Keratinocyte (primary cell): Measurements from ENCODE around the gene ZNF382. TPM values are rescaled to one million over a fixed set of nuclear protein-coding genes. Genes with fewer than 3 reads are reported as not detected.

Experiments
- DNase-seq: peaks from one replicate; pipeline ENCODE4 v3.0.0-alpha.2; 2011; ENCODE audit warnings: low read depth, missing footprints, low spot score
- FAIRE-seq: peaks from 2 replicates; lab custom pipeline; 2011; peaks lifted over from hg19 to GRCh38; lab: Jason Lieb, UNC
- H2AFZ ChIP-seq: 2 replicates; pipeline ENCODE4 v1.6.0; 2012; ENCODE audit warnings: low read length, control low read depth, inconsistent platforms; ENCODE audit not compliant: control insufficient read depth
- H3K27ac ChIP-seq: 2 replicates; pipeline ENCODE4 v1.5.1; 2011; ENCODE audit warnings: low read length; ENCODE audit not compliant: control insufficient read depth, insufficient read depth
- H3K27me3 ChIP-seq: 3 replicates; pipeline ENCODE4 v1.6.0; 2011; ENCODE audit warnings: low read length; ENCODE audit not compliant: control insufficient read depth, insufficient read depth; ENCODE audit errors: extremely low read depth
- H3K36me3 ChIP-seq, 2 experiments: 2 replicates in 1 of 2; 3 replicates in 1 of 2; pipeline ENCODE4 v1.5.1; 2011; ENCODE audit warnings: low read length in 2 of 2, mild to moderate bottlenecking in 1 of 2; ENCODE audit not compliant: control insufficient read depth in 2 of 2, insufficient read depth in 2 of 2; ENCODE audit errors: extremely low read depth in 1 of 2
- H3K4me1 ChIP-seq: 3 replicates; pipeline ENCODE4 v1.5.1; 2011; ENCODE audit warnings: low read length; ENCODE audit not compliant: control insufficient read depth, insufficient read depth; ENCODE audit errors: extremely low read depth
- H3K4me2 ChIP-seq: 3 replicates; pipeline ENCODE4 v1.6.0; 2011; ENCODE audit warnings: low read depth, low read length; ENCODE audit not compliant: control insufficient read depth, insufficient read depth; ENCODE audit errors: extremely low read depth
- H3K4me3 ChIP-seq, 3 experiments: fragments of 200-600 bp in 1 of 3; sonication (generic) in 1 of 3; 2 replicates in 2 of 3; 3 replicates in 1 of 3; pipeline ENCODE4 v1.5.1; 2011 to 2016; ENCODE audit warnings: low read length in 3 of 3, mild to moderate bottlenecking in 3 of 3, control low read depth in 2 of 3, inconsistent platforms in 1 of 3, low read depth in 1 of 3, mixed read lengths in 1 of 3, mixed run types in 1 of 3, moderate library complexity in 1 of 3; ENCODE audit not compliant: control insufficient read depth in 2 of 3, insufficient read depth in 2 of 3; ENCODE audit errors: extremely low read depth in 1 of 3
- H3K79me2 ChIP-seq: 2 replicates; pipeline ENCODE4 v1.6.0; 2012; ENCODE audit warnings: low read length; ENCODE audit not compliant: control insufficient read depth, insufficient read depth
- H3K9ac ChIP-seq: 3 replicates; pipeline ENCODE4 v1.6.0; 2011; ENCODE audit warnings: low read length; ENCODE audit not compliant: control insufficient read depth, insufficient read depth; ENCODE audit errors: extremely low read depth
- H3K9me1 ChIP-seq: 3 replicates; pipeline ENCODE4 v1.6.0; 2011; ENCODE audit warnings: low read length; ENCODE audit not compliant: control insufficient read depth, insufficient read depth; ENCODE audit errors: extremely low read depth
- H3K9me3 ChIP-seq: 2 replicates; pipeline ENCODE4 v1.5.1; 2012; ENCODE audit warnings: low read depth, low read length; ENCODE audit not compliant: control insufficient read depth
- H4K20me1 ChIP-seq: 3 replicates; pipeline ENCODE4 v1.6.0; 2011; ENCODE audit warnings: low read length; ENCODE audit not compliant: control insufficient read depth, insufficient read depth; ENCODE audit errors: extremely low read depth
- CTCF ChIP-seq, 3 experiments: IDR thresholded peaks in 1 of 3; conservative IDR thresholded peaks in 1 of 3; optimal IDR thresholded peaks in 1 of 3; 2 replicates in 2 of 3; 3 replicates in 1 of 3; pipeline versions ENCODE3 to v1.5.1; 2011; ENCODE audit warnings: low read length in 3 of 3, mild to moderate bottlenecking in 3 of 3, moderate library complexity in 2 of 3, control low read depth in 1 of 3, inconsistent platforms in 1 of 3; ENCODE audit not compliant: insufficient read depth in 2 of 3; ENCODE audit errors: extremely low read depth in 1 of 3
- EZH2 ChIP-seq: IDR thresholded peaks from one replicate; pipeline ENCODE4 v1.6.1; 2012; ENCODE audit warnings: inconsistent platforms, mild to moderate bottlenecking, low read length, moderate library complexity
- dilution Hi-C: fragments of 300-500 bp; cut with MboI; formaldehyde crosslinking; loops from one replicate; pipeline ENCODE4 v1.7.0; 2020; ENCODE audit warnings: low sequenced_read_pairs; ENCODE audit not compliant: extremely low pct_ligation_motif_present
- polyA plus RNA-seq, 5 experiments: library from polyadenylated mRNA; depleted of rRNA in 3 of 5; stranded (reverse) in 3 of 5; stranded (forward) in 1 of 5; unstranded in 1 of 5; fragments of >200 nt; gene quantifications; 1 replicate in 1 of 5; 2 replicates in 3 of 5; 3 replicates in 1 of 5; pipeline versions ENCODE4 v1.2.1 to v1.2.3, GENCODE V29; 2011 to 2012; ENCODE audit warnings: missing spikeins in 2 of 5, low read depth in 1 of 5, low replicate concordance in 1 of 5

ZNF382 gene
- polyA plus RNA-seq, 1 donor (not counting 4 experiments of a cell fraction or from before 2014, with no cell fraction given): 0.64 TPM

DNA sequence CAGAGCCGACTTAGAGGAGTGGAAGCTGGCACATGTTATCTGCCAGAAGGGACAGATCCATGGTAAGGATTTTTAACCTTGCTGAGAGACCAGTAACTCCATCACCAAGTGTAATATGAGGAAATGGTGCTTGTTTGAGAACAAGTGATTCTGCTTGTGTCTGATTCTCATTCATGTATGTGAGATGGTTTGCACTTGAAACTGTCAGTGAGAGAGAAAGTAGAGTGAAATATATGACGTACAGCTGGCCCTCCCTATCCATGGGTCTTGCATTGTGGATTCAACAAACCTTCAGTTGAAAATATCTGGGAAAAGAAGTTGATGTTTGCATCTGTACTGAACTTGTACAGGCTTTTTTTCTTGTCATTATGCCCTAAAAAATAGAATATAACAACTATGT, 63.5 kb downstream of the ZNF382 start:
- Histone ChIP-seq H3K4me2 (no peak overlapping the region), H3K9me3 (no peaks in the 10 kb centered on the region)
- dilution Hi-C loops: no loop called here

GRCh38 chr19:36672368-36672767, 67.3 kb downstream of the ZNF382 start:
- Histone ChIP-seq H3K9me3 (no peaks in the 10 kb centered on the region), H3K27ac (no peak overlapping the region), H3K4me3 (no peak overlapping the region), H3K27me3 (no peaks in the 10 kb centered on the region), H3K9ac (no peak overlapping the region), H3K9me1 (no peaks in the 10 kb centered on the region), H2AFZ (no peak overlapping the region), H3K4me1 (no peaks in the 10 kb centered on the region), H3K36me3 (no peaks in the 10 kb centered on the region), H4K20me1 (no peaks in the 10 kb centered on the region), H3K79me2 (peaks cover 8% of the 10 kb centered on the region), H3K4me2 (no peak overlapping the region)
- dilution Hi-C loops: no loop called here
- DNase-seq (no peak), FAIRE-seq (no peak)
- no peak for TF ChIP-seq CTCF (optimal IDR thresholded peaks at IDR 0.05 in 1 of 3, IDR thresholded peaks at IDR 0.05 in 1 of 3, conservative IDR thresholded peaks at IDR 0.05 in 1 of 3; ENCODE audit: extremely low read depth in 1 of 3, insufficient read depth in 2 of 3, low read length in 3 of 3)
- no peak for TF ChIP-seq EZH2

More for the DNA sequence above, 63.5 kb downstream of the ZNF382 start:
- H3K4me3 ChIP-seq: no peak overlapping the region
- DNase-seq: no peak
- no peak overlapping the region for H2AFZ ChIP-seq
- no peaks in the 10 kb centered on the region for H4K20me1 ChIP-seq
- H3K4me1 ChIP-seq: no peaks in the 10 kb centered on the region
- no peak for FAIRE-seq
- no peaks in the 10 kb centered on the region for H3K27me3 ChIP-seq
- no peaks in the 10 kb centered on the region for H3K9me1 ChIP-seq
- TF ChIP-seq CTCF (optimal IDR thresholded peaks at IDR 0.05 in 1 of 3, IDR thresholded peaks at IDR 0.05 in 1 of 3, conservative IDR thresholded peaks at IDR 0.05 in 1 of 3; ENCODE audit: extremely low read depth in 1 of 3, insufficient read depth in 2 of 3, low read length in 3 of 3) (no peak), EZH2 (no peak)
- peaks cover 19% of the 10 kb centered on the region for H3K79me2 ChIP-seq
- no peaks in the 10 kb centered on the region for H3K36me3 ChIP-seq
- no peak overlapping the region for H3K27ac ChIP-seq
- no peak overlapping the region for H3K9ac ChIP-seq
